Natural killer cell (primary cell): ENCODE results near the gene PRRT3. TPM values are rescaled to one million over a fixed set of nuclear protein-coding genes. Genes with fewer than 3 reads are reported as not detected.

Experiments used
- ATAC-seq, 3 donors: fragments of 150-1000 bp in 2 of 3; fragments of 200-7000 bp in 1 of 3; cut with Tn5 transposase; 1 replicate in 1 of 3; 2 replicates in 2 of 3; pipeline ENCODE4 v1.10.0; 2021; ENCODE audit warnings: mild to moderate bottlenecking in 2 of 3, moderate library complexity in 2 of 3
- DNase-seq, 2 donors: peaks; one replicate each; pipeline versions ENCODE4 v3.0.0 to v3.0.0-alpha.2; 2013 to 2021; ENCODE audit warnings: mixed read lengths in 1 of 2
- H3K27ac ChIP-seq: one replicate; pipeline ENCODE4 v1.5.1; 2013; ENCODE audit warnings: mild to moderate bottlenecking, low read length
- H3K27me3 ChIP-seq: one replicate; pipeline ENCODE4 v1.6.1; 2013; ENCODE audit warnings: low read length; ENCODE audit not compliant: control insufficient read depth, insufficient read depth
- H3K36me3 ChIP-seq: one replicate; pipeline ENCODE4 v1.6.1; 2013; ENCODE audit warnings: low read length; ENCODE audit not compliant: control insufficient read depth, insufficient read depth
- H3K4me1 ChIP-seq: one replicate; pipeline ENCODE4 v1.6.1; 2013; ENCODE audit warnings: low read length; ENCODE audit not compliant: control insufficient read depth, insufficient read depth
- H3K4me3 ChIP-seq: one replicate; pipeline ENCODE4 v1.5.1; 2013; ENCODE audit warnings: low read length
- H3K9me3 ChIP-seq: one replicate; pipeline ENCODE4 v1.6.1; 2013; ENCODE audit warnings: low read length; ENCODE audit not compliant: control insufficient read depth, insufficient read depth
- H3K27ac Mint-ChIP-seq, 2 donors: one replicate each; pipeline ENCODE4 v1.8.0; 2022; ENCODE audit warnings: mild to moderate bottlenecking in 2 of 2, mixed read lengths in 2 of 2, moderate library complexity in 1 of 2
- H3K27me3 Mint-ChIP-seq, 2 donors: one replicate each; pipeline ENCODE4 v1.8.0; 2022; ENCODE audit warnings: low read depth in 2 of 2, mixed read lengths in 2 of 2
- H3K36me3 Mint-ChIP-seq: one replicate; pipeline ENCODE4 v1.8.0; 2022; ENCODE audit warnings: mixed read lengths
- H3K4me1 Mint-ChIP-seq, 2 donors: one replicate each; pipeline ENCODE4 v1.8.0; 2022; ENCODE audit warnings: mixed read lengths in 2 of 2
- H3K4me3 Mint-ChIP-seq: one replicate; pipeline ENCODE4 v1.8.0; 2022; ENCODE audit warnings: mild to moderate bottlenecking, moderate library complexity, mixed read lengths
- H3K9me3 Mint-ChIP-seq, 2 donors: one replicate each; pipeline ENCODE4 v1.8.0; 2022; ENCODE audit warnings: mixed read lengths in 2 of 2
- WGBS: methylation state at CpG from one replicate; pipeline ENCODE4 v1.1.7; 2013; ENCODE audit warnings: missing lambda C conversion rate; ENCODE audit not compliant: insufficient coverage; 5-methylcytosine and 5-hydroxymethylcytosine counted together
- intact Hi-C: fragments of 100-400 bp; cut with micrococcal nuclease; formaldehyde crosslinking; loops from one replicate; pipeline ENCODE4 v1.14.2; 2022
- total RNA-seq, 4 donors: library from RNA; stranded (reverse); fragments of 120-200 nt in 1 of 4; gene quantifications; one replicate each; pipeline versions ENCODE4 v1.2.3 to v1.2.4, GENCODE V29; 2013 to 2022
- TF ChIP-seq, protein P1 (sequence below): fragments of 200-600 bp; IDR thresholded peaks from one replicate; pipeline ENCODE4 v1.8.0; 2022; ENCODE audit warnings: antibody characterized with exemption

Gene PRRT3
- total RNA-seq, 3 donors from 2014 or later (not counting 1 experiment from before 2014, with no cell fraction given) = 2.2 to 5.1 (median 4.8) TPM

DNA sequence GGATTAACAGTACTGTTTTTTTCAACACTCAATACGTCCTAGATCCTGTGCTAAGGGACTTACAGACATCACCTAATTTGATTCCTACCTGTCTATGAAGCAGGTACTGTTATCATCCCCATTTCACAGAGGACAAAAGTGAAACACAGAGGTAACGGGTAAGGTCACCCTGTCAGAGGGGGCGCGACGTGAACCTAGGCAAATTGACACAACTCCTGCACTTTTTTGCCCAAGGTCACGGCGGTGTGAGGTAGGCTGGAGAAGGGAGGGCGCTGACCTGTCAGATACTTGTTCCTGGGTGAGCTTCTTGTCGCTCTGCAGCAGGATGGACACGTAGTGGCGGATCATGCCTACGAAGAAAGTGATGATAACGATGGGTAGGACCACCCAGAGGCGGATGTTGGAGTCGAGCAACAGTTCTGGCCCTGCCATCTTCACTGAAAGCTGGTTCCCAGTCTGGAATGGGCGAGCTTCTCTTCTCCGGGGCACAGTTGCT, 34.1 kb upstream of the PRRT3 start:
- Histone ChIP-seq H3K9me3 (no peaks in the 10 kb centered on the region), H3K36me3 (peaks cover 4% of the 10 kb centered on the region), H3K27me3 (no peaks in the 10 kb centered on the region), H3K4me1 (peaks cover 18% of the 10 kb centered on the region), H3K27ac (peak overlapping the region; percentile 86), H3K4me3 (peak overlapping the region; percentile 96)
- ATAC-seq (peak; percentile 58 to 66 (median 63)), DNase-seq (no peak)
- Mint-ChIP-seq H3K36me3 (no peaks in the 10 kb centered on the region), H3K4me1 (peaks cover 18 to 19% of the 10 kb centered on the region in 2 donors), H3K27me3 (no peaks in the 10 kb centered on the region), H3K4me3 (peak overlapping the region; percentile 99), H3K9me3 (no peaks in the 10 kb centered on the region), H3K27ac (peak overlapping the region; percentile 97 to 98)
- under 1% methylated on average over 17 of the region's 17 CpGs for WGBS
- intact Hi-C loops = loop anchor here (1.0 to 10.0 kb wide), 3 partner anchors 40 to 259 kb away; partner anchors contain the start of genes CRELD1, FANCD2 and TATDN2
- TF ChIP-seq, protein P1, sequence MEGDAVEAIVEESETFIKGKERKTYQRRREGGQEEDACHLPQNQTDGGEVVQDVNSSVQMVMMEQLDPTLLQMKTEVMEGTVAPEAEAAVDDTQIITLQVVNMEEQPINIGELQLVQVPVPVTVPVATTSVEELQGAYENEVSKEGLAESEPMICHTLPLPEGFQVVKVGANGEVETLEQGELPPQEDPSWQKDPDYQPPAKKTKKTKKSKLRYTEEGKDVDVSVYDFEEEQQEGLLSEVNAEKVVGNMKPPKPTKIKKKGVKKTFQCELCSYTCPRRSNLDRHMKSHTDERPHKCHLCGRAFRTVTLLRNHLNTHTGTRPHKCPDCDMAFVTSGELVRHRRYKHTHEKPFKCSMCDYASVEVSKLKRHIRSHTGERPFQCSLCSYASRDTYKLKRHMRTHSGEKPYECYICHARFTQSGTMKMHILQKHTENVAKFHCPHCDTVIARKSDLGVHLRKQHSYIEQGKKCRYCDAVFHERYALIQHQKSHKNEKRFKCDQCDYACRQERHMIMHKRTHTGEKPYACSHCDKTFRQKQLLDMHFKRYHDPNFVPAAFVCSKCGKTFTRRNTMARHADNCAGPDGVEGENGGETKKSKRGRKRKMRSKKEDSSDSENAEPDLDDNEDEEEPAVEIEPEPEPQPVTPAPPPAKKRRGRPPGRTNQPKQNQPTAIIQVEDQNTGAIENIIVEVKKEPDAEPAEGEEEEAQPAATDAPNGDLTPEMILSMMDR = no peak

DNA sequence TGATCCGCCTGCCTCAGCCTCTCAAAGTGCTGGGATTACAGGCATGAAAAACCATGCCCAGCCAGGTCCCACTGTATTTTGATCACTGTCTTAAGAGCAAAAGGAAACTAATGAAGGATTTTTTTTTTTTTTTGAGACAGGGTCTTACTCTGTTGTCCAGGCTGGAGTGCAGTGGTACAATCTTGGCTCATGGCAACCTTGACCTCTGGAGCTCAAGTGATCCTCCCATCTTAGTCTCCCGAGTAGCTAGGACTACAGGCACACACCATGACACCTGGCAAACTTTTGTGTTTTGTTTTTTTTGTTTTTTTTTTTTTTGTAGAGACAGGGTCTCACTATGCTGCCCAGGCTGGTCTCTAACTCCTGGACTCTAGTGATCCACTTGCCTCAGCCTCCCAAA, 28.0 kb upstream of the PRRT3 start:
- intact Hi-C loops = loop anchor here (10.0 kb wide), 1 partner anchor 265 kb away; the partner anchor contains the start of gene TATDN2
- WGBS = 98% methylated on average over 2 of the region's 2 CpGs
- no peaks in the 10 kb centered on the region for H3K36me3 Mint-ChIP-seq

DNA sequence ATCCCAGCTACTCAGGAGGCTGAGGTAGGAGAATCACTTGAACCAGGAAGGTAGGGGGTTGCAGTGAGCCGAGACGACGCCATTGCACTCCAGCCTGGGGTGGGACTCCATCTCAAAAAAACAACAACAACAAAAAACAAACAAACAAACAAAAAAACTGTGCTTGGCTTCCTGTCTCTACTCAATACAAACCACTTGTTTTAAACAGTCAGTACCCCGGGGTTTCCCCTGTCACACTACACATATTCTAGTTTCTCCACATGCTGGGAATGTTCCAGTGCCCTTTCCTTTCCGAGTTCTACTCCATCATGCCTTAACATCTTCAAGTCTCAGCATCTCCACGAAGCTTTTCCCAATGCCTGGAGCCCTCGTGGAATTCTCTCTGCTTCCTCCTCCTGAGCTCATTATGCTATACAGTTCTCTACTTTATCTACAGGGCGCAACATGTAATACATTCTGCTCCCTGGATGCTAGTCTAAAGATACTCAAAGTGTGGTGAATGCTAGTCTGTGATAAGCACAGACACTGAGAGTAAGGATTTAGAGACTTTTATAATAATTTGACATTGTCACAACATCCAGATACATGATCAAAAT, 26.6 kb upstream of the PRRT3 start:
- intact Hi-C loops = no loop called here
- H3K27ac ChIP-seq = no peak overlapping the region

More for the DNA sequence above, 28.0 kb upstream of the PRRT3 start:
- TF ChIP-seq, protein P1 = no peak
- H3K27ac ChIP-seq = no peak overlapping the region
- Mint-ChIP-seq H3K27me3 (no peaks in the 10 kb centered on the region), H3K27ac (no peak overlapping the region), H3K9me3 (no peaks in the 10 kb centered on the region), H3K4me3 (no peak overlapping the region), H3K4me1 (peaks cover 7 to 15% of the 10 kb centered on the region in 2 donors)
- peaks cover 37% of the 10 kb centered on the region for H3K36me3 ChIP-seq
- peaks cover under 1% of the 10 kb centered on the region for H3K4me1 ChIP-seq
- no peaks in the 10 kb centered on the region for H3K27me3 ChIP-seq
- no peak for ATAC-seq
- no peak overlapping the region for H3K4me3 ChIP-seq
- no peaks in the 10 kb centered on the region for H3K9me3 ChIP-seq
- DNase-seq = no peak

More for the DNA sequence above, 26.6 kb upstream of the PRRT3 start:
- H3K36me3 ChIP-seq = peaks cover 46% of the 10 kb centered on the region
- Mint-ChIP-seq H3K36me3 (no peaks in the 10 kb centered on the region), H3K9me3 (no peaks in the 10 kb centered on the region), H3K4me3 (no peak overlapping the region), H3K4me1 (peaks cover 7 to 15% of the 10 kb centered on the region in 2 donors), H3K27ac (peak overlapping the region; percentile 12 to 46), H3K27me3 (no peaks in the 10 kb centered on the region)
- H3K9me3 ChIP-seq = no peaks in the 10 kb centered on the region
- 95% methylated on average over 8 of the region's 8 CpGs for WGBS
- H3K4me1 ChIP-seq = no peaks in the 10 kb centered on the region
- TF ChIP-seq, protein P1 = no peak
- no peak for DNase-seq
- no peak for ATAC-seq
- no peak overlapping the region for H3K4me3 ChIP-seq
- H3K27me3 ChIP-seq = no peaks in the 10 kb centered on the region
